GM21786 (cell line): ENCODE measurements around the gene BIK.
A peak's percentile ranks its signal among the peaks of the same experiment; 100 is the strongest.

ENCODE experiments used
- ATAC-seq: cut with Tn5 transposase; IDR thresholded peaks from one replicate; pipeline ENCODE4 v1.9.1; 2021; ENCODE audit not compliant: unreplicated experiment

The BIK gene

GRCh38 chr22:43110444-43110926 lies at the start of gene BIK:
BIK (plus strand) TSS chr22:43110750; CDS start chr22:43124023, 13,273 bp downstream.
- no peak for ATAC-seq

GRCh38 chr22:43066134-43066533 lies 44.4 kb upstream of the BIK start:
- no peak for ATAC-seq

- no peak for ATAC-seq
Observed at GRCh38 chr22:43066844-43067385, 43.6 kb upstream of the BIK start.

- ATAC-seq: no peak
Observed at GRCh38 chr22:43077121-43077877, 33.3 kb upstream of the BIK start.

GRCh38 chr22:43078522-43078921 lies 32.0 kb upstream of the BIK start:
- no peak for ATAC-seq

- no peak for ATAC-seq
Observed at GRCh38 chr22:43079742-43080141, 30.8 kb upstream of the BIK start.

- ATAC-seq: no peak
Observed at GRCh38 chr22:43080616-43081015, 29.9 kb upstream of the BIK start.

- ATAC-seq: no peak
Observed at GRCh38 chr22:43081968-43082367, 28.6 kb upstream of the BIK start.

- ATAC-seq: no peak
Observed at GRCh38 chr22:43085658-43086606, 24.6 kb upstream of the BIK start.

- no peak for ATAC-seq
Observed at GRCh38 chr22:43088627-43088983, 21.9 kb upstream of the BIK start.

- peak; percentile 75 for ATAC-seq
Observed at GRCh38 chr22:43088984-43089717, 21.4 kb upstream of the BIK start, which contains the start of gene TTLL1. TTLL1 (minus strand) TSS chr22:43089391; CDS start chr22:43075586, 13,805 bp downstream.

- no peak for ATAC-seq
Observed at GRCh38 chr22:43090130-43090789, 20.3 kb upstream of the BIK start.

- ATAC-seq: no peak
Observed at GRCh38 chr22:43092085-43092484, 18.5 kb upstream of the BIK start.

GRCh38 chr22:43094085-43094484 lies 16.5 kb upstream of the BIK start:
- no peak for ATAC-seq

GRCh38 chr22:43094551-43094950 lies 16.0 kb upstream of the BIK start:
- no peak for ATAC-seq

- no peak for ATAC-seq
Observed at GRCh38 chr22:43096420-43096819, 14.1 kb upstream of the BIK start.

GRCh38 chr22:43098356-43098755 lies 12.2 kb upstream of the BIK start:
- ATAC-seq: no peak

GRCh38 chr22:43099095-43099494 lies 11.5 kb upstream of the BIK start:
- ATAC-seq: no peak

- no peak for ATAC-seq
Observed at GRCh38 chr22:43100225-43100624, 10.3 kb upstream of the BIK start.

GRCh38 chr22:43101306-43101705 lies 9.2 kb upstream of the BIK start:
- no peak for ATAC-seq
